Esophagus muscularis mucosa (tissue), 4 donors: ENCODE results near the gene OR8B12. TPM values are rescaled to one million over a fixed set of nuclear protein-coding genes. Genes with fewer than 3 reads are reported as not detected.

Source experiments
- DNase-seq: peaks from one replicate; pipeline ENCODE4 v3.0.0-alpha.2; 2017; ENCODE audit errors: extremely low spot score
- H3K27ac ChIP-seq, 4 donors: fragments of 200-600 bp; sonication (generic); replicated peaks in 1 of 4; 1 replicate in 3 of 4; 2 replicates in 1 of 4; pipeline ENCODE4 v1.5.1; 2016 to 2019; ENCODE audit warnings: mild to moderate bottlenecking in 1 of 4
- H3K27me3 ChIP-seq, 4 donors: fragments of 200-600 bp; sonication (generic); one replicate each; pipeline versions ENCODE4 v1.5.1 to v1.6.0; 2016 to 2019
- H3K36me3 ChIP-seq, 4 donors: fragments of 200-600 bp; sonication (generic); one replicate each; pipeline ENCODE4 v1.5.1; 2016 to 2019
- H3K4me1 ChIP-seq, 4 donors: fragments of 200-600 bp; sonication (generic); one replicate each; pipeline ENCODE4 v1.5.1; 2016 to 2019
- H3K4me3 ChIP-seq, 4 donors: fragments of 200-600 bp; sonication (generic); 1 replicate in 2 of 4; 2 replicates in 2 of 4; pipeline ENCODE4 v1.5.1; 2016 to 2019; ENCODE audit warnings: mild to moderate bottlenecking in 4 of 4, moderate library complexity in 1 of 4
- H3K9me3 ChIP-seq, 4 donors: fragments of 200-600 bp; sonication (generic); 1 replicate in 3 of 4; 2 replicates in 1 of 4; pipeline ENCODE4 v1.5.1; 2016 to 2019
- CTCF ChIP-seq, 3 experiments: fragments of 200-600 bp in 2 of 3; fragments of 450-650 bp in 1 of 3; sonication (generic) in 2 of 3; IDR thresholded peaks; one replicate each; pipeline ENCODE4 v1.5.1; 2017 to 2019; ENCODE audit warnings: antibody characterized with exemption in 3 of 3, mild to moderate bottlenecking in 2 of 3, moderate library complexity in 1 of 3
- EP300 ChIP-seq: sonication (generic); formaldehyde crosslinking; IDR thresholded peaks from one replicate; pipeline ENCODE4 v1.6.1; 2017; ENCODE audit warnings: antibody characterized with exemption
- POLR2A ChIP-seq: fragments of 450-650 bp; IDR thresholded peaks from one replicate; pipeline ENCODE4 v1.6.1; 2017; ENCODE audit warnings: antibody characterized with exemption, moderate library complexity, mild to moderate bottlenecking, low read depth
- POLR2AphosphoS5 ChIP-seq, 2 donors: sonication (generic); formaldehyde crosslinking; IDR thresholded peaks; one replicate each; pipeline ENCODE4 v1.6.1; 2017; ENCODE audit warnings: antibody characterized with exemption in 2 of 2
- WGBS: methylation state at CpG from one replicate; pipeline ENCODE4 v1.1.5; 2018; 5-methylcytosine and 5-hydroxymethylcytosine counted together
- intact Hi-C: fragments of 100-400 bp; cut with DNase I; formaldehyde crosslinking; loops from one replicate; pipeline ENCODE4 v1.15.1; 2023
- total RNA-seq, 4 donors: library from RNA; depleted of rRNA; stranded (reverse); fragments of >200 nt; gene quantifications; one replicate each; pipeline versions ENCODE4 v1.1.0 to v1.2.1, GENCODE V29; 2016

Gene OR8B12
- total RNA-seq, 4 donors from 2014 or later = not detected

GRCh38 chr11:124578761-124579160 is 35.3 kb upstream of the OR8B12 start:
- Histone ChIP-seq H3K27ac (no peak overlapping the region), H3K36me3 (no peaks in the 10 kb centered on the region), H3K27me3 (peaks cover 0 to 3% (median 0%) of the 10 kb centered on the region in 4 donors), H3K9me3 (peaks cover 0 to 2% (median 0%) of the 10 kb centered on the region in 4 donors), H3K4me3 (no peak overlapping the region), H3K4me1 (no peaks in the 10 kb centered on the region)
- no peak for DNase-seq
- TF ChIP-seq POLR2A (no peak), CTCF (IDR thresholded peaks at IDR 0.05) (no peak), EP300 (no peak), POLR2AphosphoS5 (IDR thresholded peaks at IDR 0.05) (no peak)
- intact Hi-C loops = no loop called here
- WGBS = 89% methylated on average over 4 of the region's 4 CpGs

DNA sequence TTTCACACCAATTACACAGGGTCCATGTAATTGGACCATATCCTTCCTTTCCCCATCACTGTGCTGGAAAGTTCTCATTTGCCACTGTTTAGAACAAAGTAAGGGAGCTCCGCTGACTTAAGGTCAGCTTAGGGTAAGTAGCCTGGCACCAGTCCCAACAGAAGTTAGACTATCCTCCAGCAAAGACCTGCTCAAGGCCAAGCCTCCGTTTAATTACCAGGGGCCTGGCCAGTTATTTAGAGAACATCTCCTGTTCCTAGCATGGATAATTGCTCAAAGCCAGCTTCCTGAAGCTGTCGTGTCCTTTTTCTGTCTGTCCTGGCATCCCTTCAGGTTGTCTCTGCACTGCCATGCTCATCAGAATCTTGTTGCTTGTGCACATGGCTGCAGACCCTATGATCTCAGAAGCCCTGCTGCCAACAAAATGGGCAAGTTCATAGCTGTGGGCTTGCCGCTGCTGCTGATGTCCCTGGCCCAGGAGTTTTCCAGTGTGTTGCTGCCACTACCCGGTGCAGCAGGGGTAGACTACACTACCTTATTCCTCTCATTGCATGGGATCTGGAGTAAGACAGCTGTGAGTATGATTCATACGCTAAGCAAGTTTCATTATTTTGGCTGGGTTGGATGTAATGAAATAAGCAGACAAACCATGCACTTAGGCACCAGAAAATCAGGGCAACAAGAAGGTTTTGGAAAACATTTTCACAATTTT is 34.4 kb upstream of the OR8B12 start:
- peaks cover 0 to 3% (median 0%) of the 10 kb centered on the region in 4 donors for H3K27me3 ChIP-seq
- intact Hi-C loops = no loop called here
- H3K27ac ChIP-seq = no peak overlapping the region
- DNase-seq = no peak
- H3K9me3 ChIP-seq = peaks cover 0 to 3% (median 0%) of the 10 kb centered on the region in 4 donors
- no peak for TF ChIP-seq CTCF (IDR thresholded peaks at IDR 0.05)
- TF ChIP-seq POLR2A = no peak
- TF ChIP-seq POLR2AphosphoS5 (IDR thresholded peaks at IDR 0.05) = no peak
- TF ChIP-seq EP300 = no peak
- H3K4me1 ChIP-seq = no peaks in the 10 kb centered on the region
- no peaks in the 10 kb centered on the region for H3K36me3 ChIP-seq
- no peak overlapping the region for H3K4me3 ChIP-seq
- 69% methylated on average over 6 of the region's 6 CpGs for WGBS

DNA sequence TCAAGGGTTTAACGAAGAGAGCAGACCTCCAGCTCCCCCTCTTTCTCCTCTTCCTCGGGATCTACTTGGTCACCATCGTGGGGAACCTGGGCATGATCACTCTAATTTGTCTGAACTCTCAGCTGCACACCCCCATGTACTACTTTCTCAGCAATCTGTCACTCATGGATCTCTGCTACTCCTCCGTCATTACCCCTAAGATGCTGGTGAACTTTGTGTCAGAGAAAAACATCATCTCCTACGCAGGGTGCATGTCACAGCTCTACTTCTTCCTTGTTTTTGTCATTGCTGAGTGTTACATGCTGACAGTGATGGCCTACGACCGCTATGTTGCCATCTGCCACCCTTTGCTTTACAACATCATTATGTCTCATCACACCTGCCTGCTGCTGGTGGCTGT is 26.7 kb upstream of the OR8B12 start:
- Histone ChIP-seq H3K27ac (no peak overlapping the region), H3K9me3 (peaks cover 0 to 3% (median 0%) of the 10 kb centered on the region in 4 donors), H3K4me3 (no peak overlapping the region), H3K4me1 (no peaks in the 10 kb centered on the region), H3K36me3 (no peaks in the 10 kb centered on the region), H3K27me3 (peaks cover 0 to 9% (median 0%) of the 10 kb centered on the region in 4 donors)
- intact Hi-C loops = no loop called here
- 84% methylated on average over 7 of the region's 7 CpGs for WGBS
- TF ChIP-seq EP300 = no peak
- no peak for TF ChIP-seq POLR2AphosphoS5 (IDR thresholded peaks at IDR 0.05)
- TF ChIP-seq POLR2A = no peak
- TF ChIP-seq CTCF (IDR thresholded peaks at IDR 0.05) = no peak
- no peak for DNase-seq

GRCh38 chr11:124569697-124570096 is 26.2 kb upstream of the OR8B12 start, which contains the start of gene OR8A1:
Gene OR8A1 (plus strand): TSS chr11:124569997. CDS start chr11:124570120, 123 bp downstream.
- H3K27ac ChIP-seq = no peak within 1 kb of the TSS
- H3K9me3 ChIP-seq = peaks cover 0 to 3% (median 0%) of the 10 kb centered on the region in 4 donors
- H3K27me3 ChIP-seq = peaks cover 0 to 9% (median 0%) of the 10 kb centered on the region in 4 donors
- no peak within 1 kb of the TSS for H3K4me3 ChIP-seq
- TF ChIP-seq POLR2A = no peak
- WGBS = 66% methylated on average over 4 of the region's 4 CpGs
- H3K4me1 ChIP-seq = no peaks in the 10 kb centered on the region
- intact Hi-C loops = no loop called here
- no peaks in the 10 kb centered on the region for H3K36me3 ChIP-seq
- DNase-seq = no peak

DNA sequence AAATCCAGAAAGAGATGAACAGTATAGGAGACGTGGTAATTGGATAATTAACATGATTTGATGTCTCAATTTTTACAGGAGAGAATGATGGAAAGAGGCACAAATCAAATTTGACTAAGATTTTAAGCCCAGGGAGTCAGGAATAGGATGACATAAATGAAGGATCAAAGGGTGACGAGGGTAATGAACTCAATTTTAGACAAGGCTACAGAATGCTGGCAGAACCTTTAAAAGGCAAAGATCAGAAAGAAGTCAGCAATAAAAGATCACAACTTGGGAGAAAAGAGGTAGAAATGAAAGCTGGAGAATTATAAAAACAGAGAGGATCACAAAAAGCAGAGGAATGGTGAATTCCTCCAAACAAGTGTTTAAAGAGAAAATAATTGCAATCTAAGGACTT is 13.4 kb upstream of the OR8B12 start:
- WGBS = 63% methylated on average over 2 of the region's 2 CpGs
- no peaks in the 10 kb centered on the region for H3K4me1 ChIP-seq
- intact Hi-C loops = no loop called here
- no peaks in the 10 kb centered on the region for H3K27me3 ChIP-seq
- no peaks in the 10 kb centered on the region for H3K36me3 ChIP-seq
- no peaks in the 10 kb centered on the region for H3K9me3 ChIP-seq
- DNase-seq = no peak
- no peak overlapping the region for H3K27ac ChIP-seq
- no peak for TF ChIP-seq EP300
- TF ChIP-seq POLR2AphosphoS5 (IDR thresholded peaks at IDR 0.05) = no peak
- TF ChIP-seq CTCF (IDR thresholded peaks at IDR 0.05) = no peak
- TF ChIP-seq POLR2A = no peak
- H3K4me3 ChIP-seq = no peak overlapping the region
